Loucy (cell line): ENCODE measurements around the gene SEMA5B.
A peak's percentile ranks its signal among the peaks of the same experiment; 100 is the strongest.

ENCODE experiments used
- H2AFZ ChIP-seq: fragments of 200-600 bp; sonication (generic); 2 replicates; pipeline ENCODE4 v1.6.0; 2016; ENCODE audit warnings: antibody characterized with exemption, mild to moderate bottlenecking, low read length, moderate library complexity
- H3F3A ChIP-seq: fragments of 200-600 bp; 2 replicates; pipeline ENCODE4 v1.6.0; 2016; ENCODE audit warnings: antibody characterized with exemption, low read depth, mild to moderate bottlenecking
- H3K27me3 ChIP-seq: fragments of 200-600 bp; sonication (generic); 2 replicates; pipeline ENCODE4 v1.6.1; 2014; ENCODE audit warnings: low read length, mild to moderate bottlenecking; ENCODE audit not compliant: insufficient read depth, poor library complexity, severe bottlenecking
- H3K36me3 ChIP-seq: fragments of 200-600 bp; sonication (generic); 2 replicates; pipeline ENCODE4 v1.6.1; 2016; ENCODE audit warnings: low read length; ENCODE audit not compliant: insufficient read depth
- H3K4me1 ChIP-seq: fragments of 200-600 bp; sonication (generic); 2 replicates; pipeline ENCODE4 v1.5.1; 2014; ENCODE audit warnings: low read length, mild to moderate bottlenecking; ENCODE audit not compliant: insufficient read depth, poor library complexity, severe bottlenecking
- H3K4me2 ChIP-seq: fragments of 200-600 bp; sonication (generic); 2 replicates; pipeline ENCODE4 v1.6.0; 2014; ENCODE audit warnings: antibody characterized with exemption, low read length, low read depth, mild to moderate bottlenecking; ENCODE audit not compliant: poor library complexity, severe bottlenecking
- H3K4me3 ChIP-seq: fragments of 200-600 bp; sonication (generic); 2 replicates; pipeline ENCODE4 v1.5.1; 2014; ENCODE audit warnings: low read length, mild to moderate bottlenecking, mixed read lengths; ENCODE audit not compliant: poor library complexity, severe bottlenecking
- H3K79me2 ChIP-seq: fragments of 200-600 bp; sonication (generic); 2 replicates; pipeline ENCODE4 v1.6.1; 2014; ENCODE audit warnings: low read length; ENCODE audit not compliant: insufficient read depth
- H3K9ac ChIP-seq: fragments of 200-600 bp; sonication (generic); 2 replicates; pipeline ENCODE4 v1.6.0; 2014; ENCODE audit warnings: mild to moderate bottlenecking, low read depth, low read length, moderate library complexity; ENCODE audit not compliant: poor library complexity, severe bottlenecking
- H3K9me2 ChIP-seq: fragments of 200-600 bp; sonication (generic); replicated peaks from 2 replicates; pipeline ENCODE4 v1.6.1; 2016; ENCODE audit warnings: low read depth, low read length, mixed read lengths
- H3K9me3 ChIP-seq: fragments of 200-600 bp; sonication (generic); 2 replicates; pipeline ENCODE4 v1.6.1; 2014; ENCODE audit warnings: mild to moderate bottlenecking, antibody characterized with exemption, low read length, low read depth; ENCODE audit not compliant: insufficient read depth
- H4K20me1 ChIP-seq: fragments of 200-600 bp; sonication (generic); 2 replicates; pipeline ENCODE4 v1.6.0; 2014; ENCODE audit warnings: antibody characterized with exemption, low read length, mild to moderate bottlenecking; ENCODE audit not compliant: insufficient read depth, poor library complexity, severe bottlenecking
- EZH2phosphoT487 ChIP-seq: fragments of 200-600 bp; IDR thresholded peaks from 2 replicates; pipeline ENCODE4 v1.6.1; 2018; ENCODE audit warnings: antibody characterized with exemption, mild to moderate bottlenecking, moderate library complexity, borderline replicate concordance
- TF ChIP-seq, protein P1 (sequence below): fragments of 200-600 bp; sonication (generic); conservative IDR thresholded peaks from 2 replicates; pipeline ENCODE4 v1.5.1; 2014; ENCODE audit warnings: mild to moderate bottlenecking, antibody characterized with exemption, low read length

Gene SEMA5B

DNA sequence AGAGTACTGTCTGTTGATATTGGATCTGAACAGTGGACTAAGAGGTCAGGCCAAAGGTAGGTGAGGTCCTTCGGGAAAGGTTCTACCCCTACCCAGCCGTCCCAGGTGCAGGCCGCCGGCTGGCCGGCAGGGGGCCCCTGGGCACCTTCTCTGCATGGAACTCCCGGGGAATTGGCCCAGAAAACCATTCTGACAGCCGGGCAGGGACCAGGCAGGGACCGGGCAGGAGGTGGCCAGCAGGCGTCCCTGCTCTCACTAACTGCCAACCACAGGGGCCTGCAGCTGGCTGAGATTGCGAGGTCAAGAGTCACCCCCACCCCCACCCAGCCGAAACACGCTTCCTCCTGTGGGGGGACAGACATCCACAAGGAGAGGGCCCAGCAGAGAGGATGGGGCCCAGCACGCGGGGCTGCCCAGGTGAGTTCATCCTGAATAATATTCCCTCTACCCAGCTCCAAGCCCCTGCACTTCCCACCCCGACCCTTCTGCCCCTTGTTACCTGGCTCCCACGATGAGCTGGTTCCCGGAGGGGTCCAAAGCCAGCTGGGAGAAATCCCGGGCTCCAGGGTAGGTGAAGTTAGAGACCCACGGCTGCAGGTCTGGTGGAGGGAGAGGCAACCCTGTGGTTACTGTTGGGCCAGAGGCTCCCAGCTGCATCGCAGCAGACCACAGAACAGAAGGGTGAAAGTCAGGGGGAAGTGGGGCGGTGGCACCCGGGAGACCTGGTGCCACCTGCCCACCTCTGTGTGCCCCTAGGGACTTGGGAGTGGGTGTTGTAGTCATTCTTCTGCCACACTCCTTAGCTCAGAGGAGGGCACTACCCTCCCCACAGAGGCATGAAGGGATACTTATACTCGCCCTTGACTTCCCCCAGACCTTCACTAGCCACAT, 84.4 kb downstream of the SEMA5B start:
- H3K36me3 ChIP-seq = no peaks in the 10 kb centered on the region
- H4K20me1 ChIP-seq = no peaks in the 10 kb centered on the region
- no peaks in the 10 kb centered on the region for H3K9me3 ChIP-seq
- H3K9me2 ChIP-seq = no peaks in the 10 kb centered on the region
- no peak overlapping the region for H3K9ac ChIP-seq
- no peaks in the 10 kb centered on the region for H3K27me3 ChIP-seq
- no peaks in the 10 kb centered on the region for H3K79me2 ChIP-seq
- no peak overlapping the region for H2AFZ ChIP-seq
- H3K4me1 ChIP-seq = no peaks in the 10 kb centered on the region
- TF ChIP-seq EZH2phosphoT487 = no peak
- TF ChIP-seq, protein P1, sequence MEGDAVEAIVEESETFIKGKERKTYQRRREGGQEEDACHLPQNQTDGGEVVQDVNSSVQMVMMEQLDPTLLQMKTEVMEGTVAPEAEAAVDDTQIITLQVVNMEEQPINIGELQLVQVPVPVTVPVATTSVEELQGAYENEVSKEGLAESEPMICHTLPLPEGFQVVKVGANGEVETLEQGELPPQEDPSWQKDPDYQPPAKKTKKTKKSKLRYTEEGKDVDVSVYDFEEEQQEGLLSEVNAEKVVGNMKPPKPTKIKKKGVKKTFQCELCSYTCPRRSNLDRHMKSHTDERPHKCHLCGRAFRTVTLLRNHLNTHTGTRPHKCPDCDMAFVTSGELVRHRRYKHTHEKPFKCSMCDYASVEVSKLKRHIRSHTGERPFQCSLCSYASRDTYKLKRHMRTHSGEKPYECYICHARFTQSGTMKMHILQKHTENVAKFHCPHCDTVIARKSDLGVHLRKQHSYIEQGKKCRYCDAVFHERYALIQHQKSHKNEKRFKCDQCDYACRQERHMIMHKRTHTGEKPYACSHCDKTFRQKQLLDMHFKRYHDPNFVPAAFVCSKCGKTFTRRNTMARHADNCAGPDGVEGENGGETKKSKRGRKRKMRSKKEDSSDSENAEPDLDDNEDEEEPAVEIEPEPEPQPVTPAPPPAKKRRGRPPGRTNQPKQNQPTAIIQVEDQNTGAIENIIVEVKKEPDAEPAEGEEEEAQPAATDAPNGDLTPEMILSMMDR = peak; percentile 97
- H3K4me3 ChIP-seq = no peak overlapping the region
- no peak overlapping the region for H3K4me2 ChIP-seq
- H3F3A ChIP-seq = no peaks in the 10 kb centered on the region

DNA sequence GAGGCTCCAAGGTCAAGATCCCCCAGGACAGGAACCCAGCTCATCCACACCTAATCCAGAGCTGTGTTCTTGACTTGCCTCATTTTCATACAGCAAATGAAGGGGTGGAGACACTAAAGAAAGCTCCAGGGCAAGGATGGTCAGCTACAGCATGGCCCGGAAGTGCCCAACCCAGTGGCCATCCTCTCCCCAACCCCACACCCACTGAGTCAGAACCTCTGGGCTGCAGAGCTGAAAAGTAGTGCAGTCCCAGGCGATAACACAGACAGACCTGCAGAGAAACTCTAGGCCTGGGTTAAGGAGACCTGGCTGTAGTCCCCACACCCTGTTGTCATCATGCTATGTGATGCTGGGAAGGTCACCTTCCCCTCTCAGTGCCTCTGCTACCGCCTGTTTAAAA, 85.3 kb downstream of the SEMA5B start:
- Histone ChIP-seq H3K79me2 (no peaks in the 10 kb centered on the region), H3K4me1 (no peaks in the 10 kb centered on the region), H2AFZ (no peak overlapping the region), H4K20me1 (no peaks in the 10 kb centered on the region), H3K36me3 (no peaks in the 10 kb centered on the region), H3K9ac (no peak overlapping the region), H3F3A (no peaks in the 10 kb centered on the region), H3K9me2 (no peaks in the 10 kb centered on the region), H3K4me3 (no peak overlapping the region), H3K27me3 (no peaks in the 10 kb centered on the region), H3K9me3 (no peaks in the 10 kb centered on the region), H3K4me2 (no peak overlapping the region)
- TF ChIP-seq, protein P1 = no peak
- no peak for TF ChIP-seq EZH2phosphoT487

DNA sequence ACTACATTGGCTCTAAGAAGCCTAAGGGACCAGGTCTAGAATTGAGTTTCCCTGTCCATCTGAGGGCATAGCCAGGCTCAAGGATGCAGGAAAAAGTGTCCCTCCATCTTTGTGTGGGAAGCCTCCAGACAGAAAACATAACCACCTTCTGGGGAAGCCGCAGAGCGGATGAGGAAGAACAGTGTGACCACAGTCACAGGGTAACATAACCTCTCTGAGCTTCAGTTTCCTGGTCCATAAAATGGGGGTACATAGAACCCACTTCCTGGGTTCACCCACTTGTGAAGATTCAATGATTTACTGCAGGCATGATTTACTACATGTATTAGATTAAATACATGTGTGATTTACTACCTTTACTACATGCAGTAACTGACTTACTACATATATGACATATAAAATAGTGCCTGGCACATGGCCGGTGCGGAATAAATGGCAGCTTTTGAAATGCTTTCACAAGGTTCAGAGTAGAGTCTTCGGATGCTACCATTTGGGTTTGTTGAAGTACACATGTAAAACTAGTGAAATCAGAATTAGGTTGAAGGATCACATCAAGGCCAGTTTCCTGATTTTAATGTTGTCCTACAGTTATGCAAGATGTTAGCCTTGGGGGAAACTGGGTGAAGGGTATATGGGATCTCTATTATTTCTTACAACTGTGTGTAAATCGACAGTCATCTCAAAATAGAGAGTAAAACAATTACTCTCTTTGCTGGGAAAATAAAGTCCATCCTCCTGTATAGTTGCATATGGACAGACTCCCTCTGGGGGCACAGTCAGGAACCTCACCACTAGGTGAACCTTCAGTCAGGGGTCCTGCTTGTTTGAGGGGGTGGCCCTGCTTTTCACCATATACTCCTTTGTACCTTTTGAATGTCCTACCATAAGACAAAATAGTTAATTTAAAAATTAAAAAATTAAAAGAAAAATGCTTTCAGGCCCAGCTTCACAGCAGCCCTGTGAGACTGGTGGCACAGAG, 86.0 kb downstream of the SEMA5B start:
- no peaks in the 10 kb centered on the region for H3K79me2 ChIP-seq
- H3K9ac ChIP-seq = no peak overlapping the region
- no peaks in the 10 kb centered on the region for H3F3A ChIP-seq
- no peak overlapping the region for H3K4me3 ChIP-seq
- no peaks in the 10 kb centered on the region for H3K9me2 ChIP-seq
- no peaks in the 10 kb centered on the region for H3K36me3 ChIP-seq
- no peaks in the 10 kb centered on the region for H3K9me3 ChIP-seq
- TF ChIP-seq, protein P1 = peak; percentile 65
- no peak for TF ChIP-seq EZH2phosphoT487
- H2AFZ ChIP-seq = no peak overlapping the region
- H3K4me2 ChIP-seq = no peak overlapping the region
- no peaks in the 10 kb centered on the region for H3K27me3 ChIP-seq
- H4K20me1 ChIP-seq = no peaks in the 10 kb centered on the region
- H3K4me1 ChIP-seq = no peaks in the 10 kb centered on the region
